ENCODE measurements around the gene E2F6. TPM values are rescaled to one million over a fixed set of nuclear protein-coding genes. Genes with fewer than 3 reads are reported as not detected.

Gene E2F6
- total RNA-seq, 1 donor: 9.0 TPM

DNA sequence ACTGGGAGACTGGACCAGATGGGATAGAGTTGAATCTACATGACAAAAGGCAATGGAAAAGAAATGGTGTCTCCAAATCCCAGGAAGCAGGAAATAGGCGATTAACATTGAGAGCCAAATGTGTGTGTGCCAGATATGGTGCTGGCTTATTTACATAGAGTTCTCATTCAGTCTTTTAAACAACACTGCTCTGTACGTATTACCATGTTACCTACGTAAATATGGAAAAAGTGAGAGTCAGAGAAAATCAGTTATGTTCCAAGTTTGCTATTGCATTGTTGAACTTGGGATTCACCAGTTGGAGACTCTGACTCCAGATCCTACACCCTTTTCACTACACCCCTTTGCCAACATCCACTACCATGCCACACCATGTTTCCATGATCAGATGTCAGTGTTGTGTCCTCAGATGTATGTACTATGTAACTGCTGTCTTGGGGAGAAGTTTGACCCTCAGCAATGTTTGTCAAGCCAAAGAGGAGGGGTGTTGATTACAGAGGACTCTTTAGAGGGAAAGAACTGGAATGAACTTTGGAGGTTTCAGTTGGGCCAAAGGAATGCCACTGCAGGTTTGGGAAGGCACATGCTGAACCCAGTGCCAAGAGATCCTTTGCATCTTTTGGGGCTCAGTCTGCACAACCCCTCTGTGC is 48.2 kb upstream of the E2F6 start:
- H3K27ac ChIP-seq (ENCODE audit: low read depth, low read length): no peak overlapping the region
- no peaks in the 10 kb centered on the region for H3K79me2 ChIP-seq (ENCODE audit: insufficient read depth, low read length)
- H3K27me3 ChIP-seq (ENCODE audit: insufficient read depth, low read length): peaks cover 16% of the 10 kb centered on the region
- TF ChIP-seq, protein P1, sequence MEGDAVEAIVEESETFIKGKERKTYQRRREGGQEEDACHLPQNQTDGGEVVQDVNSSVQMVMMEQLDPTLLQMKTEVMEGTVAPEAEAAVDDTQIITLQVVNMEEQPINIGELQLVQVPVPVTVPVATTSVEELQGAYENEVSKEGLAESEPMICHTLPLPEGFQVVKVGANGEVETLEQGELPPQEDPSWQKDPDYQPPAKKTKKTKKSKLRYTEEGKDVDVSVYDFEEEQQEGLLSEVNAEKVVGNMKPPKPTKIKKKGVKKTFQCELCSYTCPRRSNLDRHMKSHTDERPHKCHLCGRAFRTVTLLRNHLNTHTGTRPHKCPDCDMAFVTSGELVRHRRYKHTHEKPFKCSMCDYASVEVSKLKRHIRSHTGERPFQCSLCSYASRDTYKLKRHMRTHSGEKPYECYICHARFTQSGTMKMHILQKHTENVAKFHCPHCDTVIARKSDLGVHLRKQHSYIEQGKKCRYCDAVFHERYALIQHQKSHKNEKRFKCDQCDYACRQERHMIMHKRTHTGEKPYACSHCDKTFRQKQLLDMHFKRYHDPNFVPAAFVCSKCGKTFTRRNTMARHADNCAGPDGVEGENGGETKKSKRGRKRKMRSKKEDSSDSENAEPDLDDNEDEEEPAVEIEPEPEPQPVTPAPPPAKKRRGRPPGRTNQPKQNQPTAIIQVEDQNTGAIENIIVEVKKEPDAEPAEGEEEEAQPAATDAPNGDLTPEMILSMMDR (IDR thresholded peaks at IDR 0.05; ENCODE audit: extremely low read depth, low read depth, low read length): no peak
- H3K36me3 ChIP-seq (ENCODE audit: insufficient read depth, low read length): no peaks in the 10 kb centered on the region
- no peaks in the 10 kb centered on the region for H3K9me3 ChIP-seq (ENCODE audit: low read depth, low read length)
- no peak overlapping the region for H2AFZ ChIP-seq (ENCODE audit: low read length)
- no peaks in the 10 kb centered on the region for H4K20me1 ChIP-seq (ENCODE audit: insufficient read depth, low read length)
- H3K4me1 ChIP-seq (ENCODE audit: insufficient read depth, low read length): no peaks in the 10 kb centered on the region
- no peak overlapping the region for H3K4me3 ChIP-seq (ENCODE audit: insufficient read depth, low read length)
- no peak for DNase-seq (ENCODE audit: insufficient read length, low spot score, missing footprints)
- H3K4me2 ChIP-seq (ENCODE audit: insufficient read depth, low read length): no peak overlapping the region

DNA sequence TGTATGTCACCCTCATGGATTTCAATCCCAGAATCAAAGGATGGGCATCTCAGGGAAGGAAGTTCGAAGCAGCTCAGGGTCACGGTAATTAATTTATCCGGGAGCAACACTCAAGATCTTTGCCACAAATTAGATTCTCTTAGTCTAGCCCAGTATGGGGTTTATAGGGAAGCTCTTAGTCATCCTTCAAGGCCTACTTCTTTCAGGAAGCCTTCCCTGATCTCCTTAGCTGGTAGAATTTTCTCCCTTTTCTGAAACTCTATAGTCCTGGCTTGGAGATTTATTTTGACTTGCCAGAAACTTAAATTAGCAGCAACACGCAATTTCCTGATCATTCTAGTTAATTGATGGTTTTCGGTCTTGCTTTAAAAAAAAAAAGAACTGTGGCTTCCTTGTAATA is 47.4 kb upstream of the E2F6 start:
- Histone ChIP-seq H3K4me1 (ENCODE audit: insufficient read depth, low read length) (no peaks in the 10 kb centered on the region), H2AFZ (ENCODE audit: low read length) (no peak overlapping the region), H3K36me3 (ENCODE audit: insufficient read depth, low read length) (no peaks in the 10 kb centered on the region), H4K20me1 (ENCODE audit: insufficient read depth, low read length) (no peaks in the 10 kb centered on the region), H3K27ac (ENCODE audit: low read depth, low read length) (no peak overlapping the region), H3K4me3 (ENCODE audit: insufficient read depth, low read length) (no peak overlapping the region), H3K79me2 (ENCODE audit: insufficient read depth, low read length) (no peaks in the 10 kb centered on the region), H3K4me2 (ENCODE audit: insufficient read depth, low read length) (no peak overlapping the region), H3K27me3 (ENCODE audit: insufficient read depth, low read length) (peaks cover 18% of the 10 kb centered on the region), H3K9me3 (ENCODE audit: low read depth, low read length) (no peaks in the 10 kb centered on the region)
- no peak for DNase-seq (ENCODE audit: insufficient read length, low spot score, missing footprints)
- TF ChIP-seq, protein P1 (IDR thresholded peaks at IDR 0.05; ENCODE audit: extremely low read depth, low read depth, low read length): no peak

DNA sequence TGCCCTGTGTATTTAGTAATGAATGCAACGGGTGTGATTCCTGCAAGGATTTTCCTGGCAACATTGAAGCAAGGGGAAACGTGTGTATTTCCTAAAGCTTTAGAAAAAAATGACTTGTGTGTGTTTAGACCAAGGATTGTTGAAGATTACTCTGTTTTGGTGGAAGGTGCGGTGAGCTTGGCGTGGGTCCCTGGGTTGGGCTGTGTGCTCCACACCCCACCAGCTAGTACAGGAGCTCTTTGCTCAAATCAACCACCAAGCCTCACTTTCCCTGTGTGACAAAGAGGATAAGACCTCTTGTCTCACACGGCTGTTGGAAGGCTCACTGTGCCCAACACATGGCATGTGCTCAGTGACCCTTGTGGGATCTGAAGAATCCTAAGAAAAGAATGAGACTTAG is 46.5 kb upstream of the E2F6 start:
- Histone ChIP-seq H3K79me2 (ENCODE audit: insufficient read depth, low read length) (no peaks in the 10 kb centered on the region), H3K9me3 (ENCODE audit: low read depth, low read length) (no peaks in the 10 kb centered on the region), H3K36me3 (ENCODE audit: insufficient read depth, low read length) (no peaks in the 10 kb centered on the region), H3K4me1 (ENCODE audit: insufficient read depth, low read length) (no peaks in the 10 kb centered on the region), H2AFZ (ENCODE audit: low read length) (no peak overlapping the region), H3K27ac (ENCODE audit: low read depth, low read length) (no peak overlapping the region), H3K4me3 (ENCODE audit: insufficient read depth, low read length) (no peak overlapping the region), H4K20me1 (ENCODE audit: insufficient read depth, low read length) (no peaks in the 10 kb centered on the region), H3K27me3 (ENCODE audit: insufficient read depth, low read length) (peaks cover 19% of the 10 kb centered on the region), H3K4me2 (ENCODE audit: insufficient read depth, low read length) (no peak overlapping the region)
- TF ChIP-seq, protein P1 (IDR thresholded peaks at IDR 0.05; ENCODE audit: extremely low read depth, low read depth, low read length): no peak
- no peak for DNase-seq (ENCODE audit: insufficient read length, low spot score, missing footprints)

DNA sequence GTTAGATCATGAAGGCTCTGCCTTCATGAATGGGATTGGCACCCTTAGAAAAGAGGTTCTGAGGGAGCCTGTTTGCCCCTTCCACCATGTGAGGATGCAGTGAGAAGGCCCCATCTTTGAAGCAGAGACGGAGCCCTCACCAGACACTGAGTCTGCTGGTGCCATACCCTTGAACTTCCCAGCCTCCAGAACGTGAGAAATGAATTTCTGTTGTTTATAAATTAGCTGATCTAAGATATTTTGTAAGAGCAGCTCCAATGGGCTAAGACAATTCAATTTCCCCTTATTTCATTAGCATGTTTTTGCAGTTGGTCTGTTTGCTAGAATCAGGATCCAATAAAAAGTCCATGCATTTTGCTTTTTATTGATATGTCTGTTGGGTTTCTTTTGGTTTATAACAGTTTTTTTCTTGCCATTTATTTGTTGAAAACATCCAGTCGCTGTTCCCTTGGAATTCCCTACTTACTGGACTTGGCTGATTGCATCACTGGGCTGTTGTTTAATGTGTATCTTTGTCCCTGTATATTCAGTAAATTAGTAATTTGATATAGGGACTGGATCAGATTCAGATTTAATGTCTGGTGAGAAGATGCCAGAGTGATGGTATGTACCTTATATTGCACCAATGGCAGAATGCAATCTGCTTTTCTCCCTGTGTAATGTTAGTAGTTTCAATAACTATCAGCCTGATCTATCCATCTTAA is 43.8 kb upstream of the E2F6 start:
- Histone ChIP-seq H3K36me3 (ENCODE audit: insufficient read depth, low read length) (no peaks in the 10 kb centered on the region), H3K4me1 (ENCODE audit: insufficient read depth, low read length) (no peaks in the 10 kb centered on the region), H3K9me3 (ENCODE audit: low read depth, low read length) (no peaks in the 10 kb centered on the region), H3K27ac (ENCODE audit: low read depth, low read length) (no peak overlapping the region), H3K4me3 (ENCODE audit: insufficient read depth, low read length) (no peak overlapping the region), H4K20me1 (ENCODE audit: insufficient read depth, low read length) (no peaks in the 10 kb centered on the region), H3K79me2 (ENCODE audit: insufficient read depth, low read length) (no peaks in the 10 kb centered on the region), H3K4me2 (ENCODE audit: insufficient read depth, low read length) (no peak overlapping the region), H3K27me3 (ENCODE audit: insufficient read depth, low read length) (peaks cover 19% of the 10 kb centered on the region), H2AFZ (ENCODE audit: low read length) (no peak overlapping the region)
- TF ChIP-seq, protein P1 (IDR thresholded peaks at IDR 0.05; ENCODE audit: extremely low read depth, low read depth, low read length): no peak
- no peak for DNase-seq (ENCODE audit: insufficient read length, low spot score, missing footprints)
